Stimulated activated CD8-positive, alpha-beta memory T cell treated with anti-CD3 and anti-CD28 coated beads, Interleukin-4, amount 100 ng/mL, for 4 hours (primary cell): ENCODE results near the gene LRRC10B.

ENCODE experiments used
- DNase-seq, 2 donors: peaks; one replicate each; pipeline ENCODE4 v3.0.0-alpha.2; 2020; ENCODE audit warnings: low read depth in 2 of 2, low spot score in 1 of 2

The LRRC10B gene

DNA sequence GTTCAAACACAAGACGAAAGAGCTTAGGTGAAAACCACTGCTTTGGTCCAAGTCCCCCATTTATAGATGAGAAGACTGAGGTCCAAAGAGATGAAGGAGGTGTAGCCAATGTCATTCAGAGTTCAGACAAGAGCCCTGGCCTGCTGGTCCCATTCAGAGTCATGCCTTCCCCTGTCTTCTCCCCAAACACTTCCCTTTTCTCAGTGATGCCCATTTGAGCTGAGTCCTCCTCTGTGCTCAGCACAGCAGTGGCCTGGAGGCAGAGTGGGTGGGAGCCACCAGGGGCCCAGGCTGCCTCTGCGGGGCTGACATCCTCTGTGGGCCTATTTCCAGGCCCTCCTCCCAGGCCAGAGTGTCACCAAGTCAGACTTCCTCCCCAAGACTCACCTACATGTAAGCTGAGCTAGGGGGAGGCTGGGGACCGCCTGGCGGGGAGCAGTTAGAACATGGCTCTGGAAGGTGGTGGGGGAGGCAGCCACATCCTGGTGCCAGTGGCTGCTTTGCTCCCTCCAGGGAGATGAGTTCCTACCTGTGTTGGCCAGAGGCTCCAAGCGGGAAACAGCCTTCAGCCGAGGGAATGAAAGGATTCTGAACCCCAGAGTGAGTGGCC lies 22.4 kb upstream of the LRRC10B start:
- no peak for DNase-seq

DNA sequence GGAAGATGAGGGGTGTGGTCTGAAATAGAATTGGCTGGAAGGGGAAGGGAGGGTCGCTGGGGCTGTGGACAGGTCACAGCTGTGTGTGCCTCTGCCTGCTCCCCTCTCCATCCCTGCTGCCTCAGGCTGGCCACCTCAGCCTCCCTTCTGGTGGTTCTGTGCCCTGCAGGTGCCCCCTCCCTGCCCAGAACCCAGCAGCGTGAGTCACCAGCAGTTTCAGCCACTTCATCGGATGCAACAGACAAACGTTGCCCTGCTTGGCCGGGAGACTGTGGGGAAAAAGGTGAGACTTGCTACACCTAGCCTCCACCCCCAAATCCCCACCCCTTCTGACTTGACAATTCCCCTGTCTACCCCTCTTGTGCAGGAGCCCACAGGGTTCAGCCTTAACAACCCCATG lies 21.8 kb upstream of the LRRC10B start:
- DNase-seq: no peak

DNA sequence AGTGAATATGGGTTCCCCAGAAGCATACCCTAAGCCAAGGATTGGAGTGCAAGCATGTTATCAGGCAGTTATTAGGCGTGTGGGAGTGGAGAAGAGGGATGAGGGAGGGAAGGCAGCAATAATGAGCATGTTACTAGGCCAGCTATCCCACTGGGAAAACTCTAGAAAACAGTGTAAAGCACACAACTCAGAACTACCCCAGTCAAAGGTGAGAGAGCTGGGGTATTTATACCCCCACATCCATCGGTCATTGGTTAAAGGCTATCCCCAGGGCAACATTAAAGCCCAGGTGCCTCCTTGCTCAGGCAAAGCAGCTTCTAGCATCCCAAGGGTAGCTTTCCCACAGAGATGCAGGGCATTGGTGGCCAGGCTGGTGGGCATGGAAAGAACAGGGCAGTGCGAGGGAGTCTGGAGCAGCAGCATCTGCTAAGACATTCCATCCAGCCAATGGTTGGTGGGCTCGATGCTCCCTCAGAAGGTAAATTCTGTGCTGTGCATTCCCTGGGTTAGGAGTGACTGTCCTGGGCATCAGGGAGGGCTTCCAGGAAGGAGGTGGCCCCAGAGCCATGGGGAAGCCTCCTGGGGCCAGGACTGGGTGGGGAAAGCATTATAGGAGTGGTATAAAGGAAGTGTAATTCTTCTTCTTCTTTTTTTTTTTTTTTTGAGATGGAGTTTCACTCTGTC lies 21.1 kb upstream of the LRRC10B start:
- no peak for DNase-seq

GRCh38 chr11:61488651-61489291 lies 19.8 kb upstream of the LRRC10B start:
- no peak for DNase-seq

DNA sequence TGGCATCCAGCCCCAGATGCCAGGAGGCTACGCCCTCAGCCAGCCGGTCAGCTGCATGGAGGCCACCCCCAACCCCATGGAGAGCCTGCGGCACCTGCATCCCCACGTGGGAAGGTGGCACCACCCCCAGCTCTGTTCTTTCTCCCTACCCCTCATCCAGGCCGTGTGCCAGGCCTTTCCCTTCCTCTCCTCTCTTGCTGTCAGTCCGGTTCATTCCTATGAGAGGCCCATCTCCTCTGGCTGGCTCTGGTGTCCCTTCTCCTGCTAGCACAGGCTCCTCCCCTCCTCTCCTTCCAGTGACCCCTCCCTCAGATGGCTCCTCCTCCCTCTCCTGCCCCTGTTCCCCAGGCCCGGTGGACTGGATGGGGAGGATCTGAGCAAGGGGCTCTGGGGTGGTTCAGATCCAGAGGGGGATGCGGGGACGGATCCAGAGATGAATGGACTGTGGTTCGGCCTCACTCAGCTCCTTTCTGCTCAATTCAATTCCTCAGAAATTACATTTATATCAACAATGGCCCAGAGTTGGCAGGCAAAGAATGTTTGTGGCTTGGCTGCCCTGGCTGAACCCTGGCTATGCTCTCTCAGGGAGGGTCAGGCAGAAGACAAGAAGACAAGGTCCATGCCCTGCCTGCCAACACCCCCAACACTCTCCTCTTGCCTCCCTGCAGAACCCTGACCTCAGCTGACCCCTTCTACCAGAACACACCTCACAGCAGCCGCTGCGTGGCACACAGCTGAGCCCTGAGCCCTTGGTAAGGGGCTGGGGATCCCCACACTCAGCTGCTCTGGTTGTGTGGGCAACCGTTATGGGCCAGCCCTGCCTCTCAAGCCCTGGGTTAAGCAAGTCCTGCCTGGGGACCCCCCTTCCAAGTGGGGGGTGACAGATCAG lies 18.5 kb upstream of the LRRC10B start:
- no peak for DNase-seq

- no peak for DNase-seq
Measured at GRCh38 chr11:61491736-61492395, 16.7 kb upstream of the LRRC10B start.

GRCh38 chr11:61494381-61494961 lies 14.1 kb upstream of the LRRC10B start:
- no peak for DNase-seq

DNA sequence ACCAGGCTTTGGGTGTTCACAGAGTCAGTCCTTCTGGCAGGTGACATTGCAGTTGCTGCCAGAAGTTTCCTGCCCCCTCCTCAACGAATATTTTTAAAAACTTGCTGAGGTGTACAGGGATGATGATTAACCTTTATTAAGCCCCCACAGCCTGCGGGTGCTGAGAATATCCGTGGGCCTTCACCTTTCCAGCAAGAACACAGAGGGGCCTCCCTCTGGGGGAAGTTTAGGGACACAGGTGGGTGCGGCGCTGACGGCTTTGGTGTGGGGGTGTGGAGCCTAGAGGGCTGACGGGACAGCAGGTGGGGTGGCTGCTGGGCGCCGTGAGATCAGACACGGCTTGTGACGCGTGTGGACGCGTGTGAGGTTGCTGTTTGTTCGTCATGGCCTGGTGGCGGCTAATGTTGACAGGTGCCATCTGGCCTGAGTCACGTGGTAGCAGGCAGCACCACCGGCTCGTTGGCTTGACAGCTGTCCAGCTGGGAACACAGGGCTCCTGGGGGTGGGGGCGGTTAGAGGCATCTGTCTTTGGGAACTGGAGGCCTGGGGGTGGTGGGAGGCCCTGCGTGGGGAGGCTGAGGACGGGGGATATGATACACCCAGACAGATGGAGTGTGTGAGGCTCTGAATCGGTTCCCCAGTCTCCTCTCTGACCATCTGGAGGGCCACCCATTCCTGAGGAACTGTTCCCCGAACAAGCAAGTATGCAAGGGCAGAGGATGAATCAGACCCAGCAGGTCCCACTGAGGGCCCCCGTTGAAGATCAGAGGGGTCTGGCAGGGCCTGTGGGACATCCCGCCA lies 12.5 kb upstream of the LRRC10B start:
- DNase-seq: no peak

GRCh38 chr11:61496602-61497400 lies 11.7 kb upstream of the LRRC10B start:
- no peak for DNase-seq

GRCh38 chr11:61497473-61497872 lies 11.1 kb upstream of the LRRC10B start:
- DNase-seq: no peak

GRCh38 chr11:61497876-61498275 lies 10.7 kb upstream of the LRRC10B start:
- no peak for DNase-seq

- DNase-seq: no peak
Measured at GRCh38 chr11:61498767-61499341, 9.7 kb upstream of the LRRC10B start.

DNA sequence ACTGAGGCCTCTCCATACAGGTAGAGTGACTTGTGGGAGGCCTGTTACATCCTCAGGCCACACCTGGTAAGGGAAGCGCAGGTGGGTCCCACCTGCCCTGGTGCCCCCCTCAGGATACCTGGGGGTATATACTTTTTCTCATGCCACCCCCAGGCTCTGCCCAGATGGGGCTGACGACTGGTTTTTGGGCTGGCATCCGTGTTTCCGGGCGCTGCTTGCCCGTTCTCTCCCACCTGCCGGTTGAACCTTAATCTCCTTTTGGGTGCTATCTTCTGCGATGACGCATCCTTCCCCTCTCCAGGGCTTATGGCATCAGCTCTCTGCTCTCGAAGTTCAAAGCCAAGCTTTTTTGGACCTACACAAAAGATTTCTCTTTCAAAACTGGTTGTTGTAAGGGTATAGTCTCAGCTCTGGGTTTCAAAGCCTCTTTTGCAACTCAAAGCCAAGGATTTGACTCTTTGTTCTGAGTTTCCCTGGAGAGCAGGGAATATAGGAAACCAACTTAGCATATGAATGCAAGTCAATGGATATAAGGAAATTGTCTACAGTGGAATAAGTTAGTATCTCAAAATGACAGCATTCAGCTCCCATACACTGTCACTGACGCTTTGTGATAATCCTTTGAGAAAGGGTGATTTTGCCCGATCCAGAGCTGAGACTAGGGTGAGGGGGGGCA lies 8.6 kb upstream of the LRRC10B start:
- DNase-seq: no peak

GRCh38 chr11:61502522-61502921 lies 6.0 kb upstream of the LRRC10B start:
- DNase-seq: no peak

- no peak for DNase-seq
Measured at GRCh38 chr11:61503135-61503770, 5.3 kb upstream of the LRRC10B start.

- DNase-seq: no peak
Measured at GRCh38 chr11:61505106-61505505, 3.4 kb upstream of the LRRC10B start.

DNA sequence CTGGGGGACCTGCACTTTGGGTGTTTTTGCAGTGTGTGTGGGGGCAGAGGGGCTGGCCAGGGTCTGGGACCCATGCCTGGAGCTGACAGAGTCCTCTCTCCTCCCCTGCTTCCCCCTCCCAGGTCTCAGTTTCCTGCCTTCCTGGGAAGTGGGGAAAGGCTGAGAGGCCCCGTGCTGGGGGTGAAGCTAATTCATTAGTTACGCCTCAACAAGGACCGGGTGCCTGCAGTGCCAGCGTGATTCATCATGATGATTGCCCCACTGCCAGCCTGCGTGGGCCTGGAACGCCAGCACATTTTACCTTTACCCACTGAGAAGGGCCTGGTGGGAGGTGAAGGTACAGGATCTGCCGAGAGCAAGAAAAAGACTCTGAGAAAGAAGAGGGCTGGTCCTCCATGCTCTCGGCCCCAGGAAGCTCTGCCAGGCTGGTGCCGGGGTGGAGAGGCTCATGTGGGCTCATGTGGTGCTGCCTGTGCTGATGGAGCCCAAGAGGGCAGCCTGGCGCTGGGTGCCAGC lies 2.9 kb upstream of the LRRC10B start:
- DNase-seq: no peak
